ENCODE data around the gene CFAP73. TPM values are rescaled to one million over a fixed set of nuclear protein-coding genes. Genes with fewer than 3 reads are reported as not detected.

The CFAP73 gene
- total RNA-seq, 1 experiment from 2014 or later, result 0.10 TPM

DNA sequence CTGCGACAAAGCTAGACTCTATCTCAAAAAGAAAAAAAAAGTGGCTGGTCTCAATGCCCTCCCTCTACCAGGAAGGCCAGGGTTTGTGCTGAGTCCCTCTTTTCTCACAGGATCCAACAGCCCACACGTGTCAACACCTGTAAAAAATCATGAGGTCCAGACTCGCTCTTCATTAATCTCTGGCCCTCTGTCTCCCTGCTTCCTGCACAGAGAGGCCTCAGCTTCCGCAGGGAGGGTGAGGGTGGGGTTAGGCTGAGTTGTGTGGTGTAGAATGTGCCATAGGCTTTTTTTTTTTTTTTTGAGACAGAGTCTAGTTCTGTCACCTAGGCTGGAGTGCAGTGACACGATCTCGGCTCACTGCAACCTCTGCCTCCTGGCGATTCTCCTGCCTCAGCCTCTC lies 6.1 kb downstream of the CFAP73 start:
- DNase-seq (ENCODE audit: low read depth, low spot score), result no peak
- BruUV-seq (replicated peaks), result no TSS peak
- H3K27me3 ChIP-seq (ENCODE audit: control insufficient read depth, insufficient read depth, low read length), result no peaks in the 10 kb centered on the region
- CTCF ChIA-PET, result no interaction called here
- intact Hi-C loops (cut with micrococcal nuclease; ENCODE audit: unreplicated experiment), result loop anchor here (10.0 kb wide), 1 partner anchor 161 kb away; no protein-coding TSS in a partner anchor
- no peaks in the 10 kb centered on the region for H3K36me3 ChIP-seq (ENCODE audit: control insufficient read depth, insufficient read depth, low read length)
- H3K4me1 ChIP-seq (ENCODE audit: control insufficient read depth, insufficient read depth, low read length), result 0 out of 2 replicates have a peak, but pooled peaks cover 2% of the 10 kb centered on the region
- H3K9me3 ChIP-seq (ENCODE audit: control insufficient read depth, insufficient read depth, low read depth, low read length), result no peaks in the 10 kb centered on the region
- no peak overlapping the region for H3K27ac ChIP-seq (ENCODE audit: low read length)
- ATAC-seq, result no peak
- TF ChIP-seq, protein P1, sequence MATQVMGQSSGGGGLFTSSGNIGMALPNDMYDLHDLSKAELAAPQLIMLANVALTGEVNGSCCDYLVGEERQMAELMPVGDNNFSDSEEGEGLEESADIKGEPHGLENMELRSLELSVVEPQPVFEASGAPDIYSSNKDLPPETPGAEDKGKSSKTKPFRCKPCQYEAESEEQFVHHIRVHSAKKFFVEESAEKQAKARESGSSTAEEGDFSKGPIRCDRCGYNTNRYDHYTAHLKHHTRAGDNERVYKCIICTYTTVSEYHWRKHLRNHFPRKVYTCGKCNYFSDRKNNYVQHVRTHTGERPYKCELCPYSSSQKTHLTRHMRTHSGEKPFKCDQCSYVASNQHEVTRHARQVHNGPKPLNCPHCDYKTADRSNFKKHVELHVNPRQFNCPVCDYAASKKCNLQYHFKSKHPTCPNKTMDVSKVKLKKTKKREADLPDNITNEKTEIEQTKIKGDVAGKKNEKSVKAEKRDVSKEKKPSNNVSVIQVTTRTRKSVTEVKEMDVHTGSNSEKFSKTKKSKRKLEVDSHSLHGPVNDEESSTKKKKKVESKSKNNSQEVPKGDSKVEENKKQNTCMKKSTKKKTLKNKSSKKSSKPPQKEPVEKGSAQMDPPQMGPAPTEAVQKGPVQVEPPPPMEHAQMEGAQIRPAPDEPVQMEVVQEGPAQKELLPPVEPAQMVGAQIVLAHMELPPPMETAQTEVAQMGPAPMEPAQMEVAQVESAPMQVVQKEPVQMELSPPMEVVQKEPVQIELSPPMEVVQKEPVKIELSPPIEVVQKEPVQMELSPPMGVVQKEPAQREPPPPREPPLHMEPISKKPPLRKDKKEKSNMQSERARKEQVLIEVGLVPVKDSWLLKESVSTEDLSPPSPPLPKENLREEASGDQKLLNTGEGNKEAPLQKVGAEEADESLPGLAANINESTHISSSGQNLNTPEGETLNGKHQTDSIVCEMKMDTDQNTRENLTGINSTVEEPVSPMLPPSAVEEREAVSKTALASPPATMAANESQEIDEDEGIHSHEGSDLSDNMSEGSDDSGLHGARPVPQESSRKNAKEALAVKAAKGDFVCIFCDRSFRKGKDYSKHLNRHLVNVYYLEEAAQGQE (IDR thresholded peaks at IDR 0.05; ENCODE audit: insufficient read depth in 1 of 2, low read depth in 2 of 2, low read length in 1 of 2), result no peak
- in situ Hi-C loops (cut with HindIII; ENCODE audit: low pct_unique_long_range_greater_than_20kb, low sequenced_read_pairs), result loop anchor here (25.0 kb wide), 1 partner anchor 93 kb away; the partner anchor contains the start of gene DTX1
- POLR2A ChIA-PET, result no interaction called here
- H3K4me3 ChIP-seq (ENCODE audit: low read depth in 2 of 2, low read length in 2 of 2), result no peak overlapping the region

DNA sequence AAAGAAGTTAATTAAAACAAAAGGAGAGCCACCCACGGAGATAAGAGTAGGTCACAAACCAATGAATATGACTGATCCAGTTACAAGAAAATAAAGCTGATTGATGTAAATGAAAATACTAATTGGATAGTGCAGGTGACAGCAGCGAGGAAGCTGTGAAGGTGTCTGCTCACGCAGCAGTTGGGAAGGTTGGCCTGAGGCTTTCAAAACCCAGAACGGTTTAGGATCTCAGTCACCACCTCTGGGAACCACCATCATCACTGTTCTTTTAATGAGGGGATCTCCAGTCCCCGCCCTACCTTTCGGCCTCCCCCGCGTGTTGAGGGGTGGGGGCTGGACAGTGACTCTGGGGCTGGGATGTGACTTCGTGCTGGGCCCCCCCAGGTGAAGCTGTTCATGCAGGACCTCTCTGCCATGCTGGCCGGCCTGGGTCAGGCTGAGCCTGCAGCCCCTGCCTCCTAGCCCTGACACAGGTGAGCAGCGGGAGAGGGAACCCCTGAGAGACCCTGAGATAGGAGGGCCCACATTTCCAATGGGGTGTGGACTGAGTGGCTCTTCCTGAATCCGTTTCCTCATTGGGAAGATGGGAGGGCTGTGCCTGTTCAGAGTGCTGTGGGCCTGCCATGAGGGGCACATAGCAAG lies 7.8 kb downstream of the CFAP73 start:
- no TSS peak for BruUV-seq (replicated peaks)
- Histone ChIP-seq H3K9me3 (ENCODE audit: control insufficient read depth, insufficient read depth, low read depth, low read length) (no peaks in the 10 kb centered on the region), H3K4me1 (ENCODE audit: control insufficient read depth, insufficient read depth, low read length) (0 out of 2 replicates have a peak, but pooled peaks cover 2% of the 10 kb centered on the region), H3K4me3 (ENCODE audit: low read depth in 2 of 2, low read length in 2 of 2) (no peak overlapping the region), H3K27ac (ENCODE audit: low read length) (no peak overlapping the region), H3K36me3 (ENCODE audit: control insufficient read depth, insufficient read depth, low read length) (no peaks in the 10 kb centered on the region), H3K27me3 (ENCODE audit: control insufficient read depth, insufficient read depth, low read length) (no peaks in the 10 kb centered on the region)
- TF ChIP-seq SIN3A (IDR thresholded peaks at IDR 0.05; ENCODE audit: borderline replicate concordance, insufficient read depth, low read depth, low read length) (no peak), POLR2AphosphoS5 (IDR thresholded peaks at IDR 0.05; ENCODE audit: low read depth, low read length) (no peak), TCF7L2 (IDR thresholded peaks at IDR 0.05; ENCODE audit: low read depth, low read length) (no peak)
- TF ChIP-seq, protein P1 (IDR thresholded peaks at IDR 0.05; ENCODE audit: insufficient read depth in 1 of 2, low read depth in 2 of 2, low read length in 1 of 2), result no peak
- TF ChIP-seq, protein P2, sequence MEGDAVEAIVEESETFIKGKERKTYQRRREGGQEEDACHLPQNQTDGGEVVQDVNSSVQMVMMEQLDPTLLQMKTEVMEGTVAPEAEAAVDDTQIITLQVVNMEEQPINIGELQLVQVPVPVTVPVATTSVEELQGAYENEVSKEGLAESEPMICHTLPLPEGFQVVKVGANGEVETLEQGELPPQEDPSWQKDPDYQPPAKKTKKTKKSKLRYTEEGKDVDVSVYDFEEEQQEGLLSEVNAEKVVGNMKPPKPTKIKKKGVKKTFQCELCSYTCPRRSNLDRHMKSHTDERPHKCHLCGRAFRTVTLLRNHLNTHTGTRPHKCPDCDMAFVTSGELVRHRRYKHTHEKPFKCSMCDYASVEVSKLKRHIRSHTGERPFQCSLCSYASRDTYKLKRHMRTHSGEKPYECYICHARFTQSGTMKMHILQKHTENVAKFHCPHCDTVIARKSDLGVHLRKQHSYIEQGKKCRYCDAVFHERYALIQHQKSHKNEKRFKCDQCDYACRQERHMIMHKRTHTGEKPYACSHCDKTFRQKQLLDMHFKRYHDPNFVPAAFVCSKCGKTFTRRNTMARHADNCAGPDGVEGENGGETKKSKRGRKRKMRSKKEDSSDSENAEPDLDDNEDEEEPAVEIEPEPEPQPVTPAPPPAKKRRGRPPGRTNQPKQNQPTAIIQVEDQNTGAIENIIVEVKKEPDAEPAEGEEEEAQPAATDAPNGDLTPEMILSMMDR (IDR thresholded peaks at IDR 0.05), result no peak
- ATAC-seq (no peak), DNase-seq (ENCODE audit: low read depth, low spot score) (no peak)
- intact Hi-C loops (cut with micrococcal nuclease; ENCODE audit: unreplicated experiment) (loop anchor here (10.0 kb wide), 1 partner anchor 163 kb away; no protein-coding TSS in a partner anchor), in situ Hi-C loops (cut with HindIII; ENCODE audit: low pct_unique_long_range_greater_than_20kb, low sequenced_read_pairs) (loop anchor here (25.0 kb wide), 1 partner anchor 95 kb away; the partner anchor contains the start of gene DTX1)
- CTCF ChIA-PET, result no interaction called here
- POLR2A ChIA-PET, result no interaction called here
